SIG-M5 (cell line): ENCODE results near the gene NEBL.

ENCODE experiments used
- DNase-seq: peaks from one replicate; lab custom pipeline; 2025; lab: John Stamatoyannopoulos, UW

NEBL gene

GRCh38 chr10:20778008-20778757 lies 118.9 kb downstream of the NEBL start:
- DNase-seq: no peak

DNA sequence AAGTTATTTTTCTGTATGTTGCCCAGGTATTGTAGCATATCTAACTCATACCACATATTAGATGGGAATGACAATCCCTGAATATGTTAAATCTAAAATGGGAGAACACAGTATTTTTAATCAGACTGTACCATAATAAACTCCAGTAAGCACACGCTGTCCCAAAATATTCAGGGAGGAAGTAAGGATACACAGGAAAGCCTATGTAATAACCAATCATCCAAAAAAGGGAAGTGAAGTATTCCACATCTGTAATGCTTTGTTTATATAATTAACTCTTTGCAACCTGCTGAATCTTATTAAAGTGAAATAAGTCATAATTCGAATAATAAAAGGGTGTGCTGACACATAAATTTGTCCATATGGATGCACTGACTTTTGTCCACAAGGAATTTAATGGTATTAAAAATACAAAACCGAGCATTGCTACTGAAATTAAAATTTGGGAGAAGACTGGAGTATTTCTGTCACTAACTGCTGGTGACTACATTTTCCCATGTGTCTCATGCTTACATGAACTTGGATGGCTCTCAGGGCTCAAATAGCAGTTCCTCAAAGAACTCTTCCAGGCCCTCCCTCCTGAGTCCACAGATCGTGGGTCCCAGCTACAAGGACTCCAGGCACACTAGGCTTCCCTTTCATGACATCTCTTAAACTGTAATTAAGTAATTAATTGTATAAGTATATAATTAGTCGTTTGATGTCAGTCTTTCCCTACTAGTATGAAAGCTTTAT lies 120.6 kb downstream of the NEBL start:
- no peak for DNase-seq

DNA sequence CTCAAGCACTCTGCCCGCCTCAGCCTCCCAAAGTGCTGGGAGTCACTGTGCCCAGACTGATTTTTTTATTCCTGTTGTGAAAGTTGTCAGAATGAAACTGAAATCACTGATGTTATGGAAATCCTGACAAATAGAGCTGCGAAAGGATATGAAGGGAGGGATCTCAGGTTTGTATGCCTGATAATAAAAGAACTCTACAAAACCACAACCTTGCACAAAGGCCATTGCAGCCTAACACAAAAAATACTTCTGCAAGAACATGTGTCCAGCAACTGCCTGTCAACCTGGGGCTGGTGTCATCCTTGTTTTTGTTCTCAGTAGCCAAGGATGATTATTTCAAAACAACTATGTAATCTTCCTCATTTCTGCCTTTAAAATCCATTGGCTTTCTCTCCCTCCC lies 126.1 kb downstream of the NEBL start:
- DNase-seq: no peak

DNA sequence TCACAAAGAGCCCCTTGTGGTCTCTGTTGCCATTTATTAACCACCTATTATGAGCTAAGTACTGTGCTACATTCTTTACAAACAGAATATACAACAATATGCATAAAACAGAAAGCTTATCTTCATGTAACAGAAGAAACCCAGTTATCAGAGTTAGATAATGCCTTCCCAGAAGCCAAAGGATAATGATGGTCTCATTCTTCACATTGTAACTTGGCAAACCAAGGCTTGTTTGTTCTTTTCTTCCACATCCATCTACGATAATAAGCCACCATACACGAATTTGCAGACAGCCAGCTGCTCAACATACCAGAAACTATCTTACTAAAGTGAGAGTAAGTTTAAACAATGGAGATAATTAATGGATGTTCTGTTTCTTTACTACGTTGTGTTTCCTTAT lies 127.6 kb downstream of the NEBL start:
- no peak for DNase-seq

DNA sequence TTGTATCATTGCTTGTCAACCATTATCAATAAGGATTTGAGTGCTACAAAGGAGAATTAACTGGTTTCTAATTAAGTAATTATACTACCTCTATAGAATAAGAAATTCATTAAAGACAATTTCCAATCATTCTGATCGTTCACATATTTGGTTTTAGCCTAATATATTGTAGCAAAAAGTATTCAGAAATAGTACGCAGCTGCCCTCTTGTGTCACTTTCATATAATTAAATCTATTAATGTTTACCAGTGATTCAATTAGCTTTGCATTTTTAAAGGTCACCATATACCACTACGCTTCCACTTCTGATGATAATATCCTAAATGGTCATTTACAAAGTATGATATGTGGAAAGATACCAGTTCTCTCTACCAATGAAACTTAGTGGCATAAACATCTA lies 128.3 kb downstream of the NEBL start:
- no peak for DNase-seq

DNA sequence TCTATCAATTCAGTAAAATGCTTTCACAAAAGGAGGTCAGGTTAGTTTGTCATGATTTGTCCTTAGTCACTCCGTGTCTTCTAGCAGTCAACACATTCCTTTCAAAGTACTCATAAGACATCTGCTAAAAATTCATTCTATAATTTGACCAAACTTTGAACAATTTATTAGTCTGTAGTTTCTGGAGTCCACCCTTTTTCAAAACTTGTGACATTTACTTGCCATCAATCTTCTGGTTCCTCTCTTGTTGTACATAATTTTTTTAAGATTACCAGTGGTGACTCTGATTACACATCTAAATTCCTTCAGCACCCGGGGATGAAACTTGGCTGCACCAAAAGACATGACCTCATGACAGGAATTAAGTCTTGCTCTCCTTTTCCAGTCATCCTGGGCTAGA lies 130.1 kb downstream of the NEBL start:
- DNase-seq: no peak

DNA sequence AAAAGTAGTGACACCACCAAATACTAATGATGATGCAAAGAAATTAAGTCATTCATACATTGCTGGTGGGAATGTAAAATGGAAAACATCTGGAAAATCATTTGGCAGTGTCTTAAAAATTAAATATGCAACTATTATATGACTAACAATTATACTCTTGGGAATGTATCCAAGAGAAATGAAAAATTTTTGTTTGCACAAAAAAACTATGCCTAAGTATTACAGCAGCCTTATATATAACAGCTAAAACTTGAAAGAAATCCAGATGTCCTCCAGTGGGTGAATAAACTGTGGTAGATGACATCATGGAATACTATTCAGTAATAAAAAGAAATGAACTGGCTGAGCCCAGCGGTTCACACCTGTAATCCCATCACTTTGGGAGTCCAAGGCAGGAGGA lies 132.0 kb downstream of the NEBL start:
- no peak for DNase-seq

DNA sequence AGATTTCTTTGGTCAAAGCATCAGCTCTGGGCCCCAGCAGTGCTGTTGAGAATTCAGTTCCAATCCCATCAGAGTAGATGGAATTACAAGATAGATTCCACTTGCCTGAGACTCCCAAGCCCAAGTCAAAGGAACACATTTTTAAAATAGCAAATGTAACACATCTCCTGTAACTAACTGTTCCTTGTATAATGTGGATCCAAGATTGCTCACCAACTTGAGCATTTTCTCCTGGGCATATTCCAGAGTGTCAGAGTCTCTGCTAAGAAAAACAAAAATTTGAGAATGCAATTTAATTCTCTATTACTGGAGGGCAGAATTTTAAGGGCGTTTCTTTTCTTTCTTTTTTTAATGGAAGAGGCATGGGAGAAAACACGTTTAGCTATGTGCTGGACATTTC lies 136.7 kb downstream of the NEBL start:
- no peak for DNase-seq

DNA sequence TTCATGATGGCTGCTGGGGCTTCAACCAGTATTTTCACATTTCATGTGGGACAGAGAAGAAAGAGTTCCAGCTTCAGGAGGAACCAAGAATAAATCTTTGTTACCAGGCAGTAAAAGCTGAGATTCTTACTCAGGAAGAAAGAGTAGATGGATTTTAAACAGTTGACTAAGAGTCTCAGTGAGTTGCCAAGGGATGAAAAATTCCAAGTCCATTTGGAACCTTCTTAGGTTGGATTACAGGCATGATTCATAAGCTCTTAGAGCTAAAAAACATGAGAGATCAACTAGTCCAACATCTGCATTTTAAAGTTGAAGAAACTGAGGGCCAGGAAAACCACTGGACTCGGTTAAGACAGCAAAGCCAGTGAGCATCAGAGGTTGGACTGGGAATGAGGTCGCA lies 148.6 kb downstream of the NEBL start:
- no peak for DNase-seq

DNA sequence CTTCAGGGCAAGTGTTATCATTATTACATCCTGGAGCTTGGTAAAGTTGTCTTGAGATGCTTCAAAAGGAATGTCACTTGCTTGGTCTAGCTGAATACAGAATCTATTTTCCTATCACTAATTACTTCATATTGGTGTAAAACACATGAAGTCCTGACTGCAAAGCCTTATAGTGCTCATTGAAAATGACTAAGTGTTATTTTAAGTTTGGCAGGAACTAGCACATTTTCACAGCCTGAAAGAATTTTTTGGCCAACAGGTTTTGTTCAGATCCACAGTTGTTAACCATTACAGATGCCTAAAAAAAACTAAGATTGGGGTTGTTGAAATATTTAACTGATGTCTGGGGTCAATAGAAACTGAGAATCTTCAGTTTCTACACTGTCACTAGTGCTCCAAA lies 149.3 kb downstream of the NEBL start:
- no peak for DNase-seq

GRCh38 chr10:20746856-20747255 lies 150.3 kb downstream of the NEBL start:
- no peak for DNase-seq

- no peak for DNase-seq
Measured at GRCh38 chr10:20745556-20746375, 151.3 kb downstream of the NEBL start.

- DNase-seq: no peak
Measured at GRCh38 chr10:20744821-20745220, 152.3 kb downstream of the NEBL start.

- DNase-seq: no peak
Measured at GRCh38 chr10:20743942-20744341, 153.2 kb downstream of the NEBL start.

- no peak for DNase-seq
Measured at GRCh38 chr10:20742737-20743541, 154.2 kb downstream of the NEBL start.

DNA sequence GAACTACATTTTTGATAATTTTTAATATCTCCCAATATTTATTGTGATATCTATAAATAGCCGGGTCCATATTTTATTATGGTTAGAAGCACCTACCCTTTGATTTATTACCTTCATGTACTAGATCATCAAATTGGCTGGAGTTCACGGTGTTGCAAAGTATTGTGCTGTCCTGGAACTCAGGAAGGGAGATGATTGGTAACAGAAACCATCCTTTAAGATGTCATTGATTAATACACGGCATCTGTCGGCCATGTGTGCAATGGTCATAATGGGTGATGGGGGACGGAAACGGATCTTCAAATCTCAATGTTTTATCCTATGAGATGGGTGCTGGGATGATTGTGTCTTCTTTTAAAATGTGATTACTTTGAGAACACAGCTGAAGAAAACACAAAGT lies 157.0 kb downstream of the NEBL start:
- DNase-seq: no peak

DNA sequence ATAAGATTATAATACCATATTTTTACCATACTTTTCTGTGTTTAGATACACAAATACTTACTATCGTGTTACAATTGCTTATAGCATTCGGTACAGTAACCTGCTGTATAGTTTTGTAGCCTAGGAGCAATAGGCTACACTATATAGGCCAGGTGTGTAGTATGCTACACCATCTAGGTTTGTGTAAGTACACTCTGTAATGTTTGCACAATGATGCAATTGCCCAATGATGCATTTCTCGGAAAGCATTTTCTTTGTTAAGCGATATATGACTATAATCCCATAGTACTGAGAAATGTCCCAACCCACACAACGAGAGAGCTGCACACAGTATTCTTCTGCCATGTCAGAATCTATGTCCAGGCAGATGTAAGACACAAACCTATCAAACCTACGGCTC lies 160.0 kb downstream of the NEBL start:
- no peak for DNase-seq
